Activated T-cell treated with anti-CD3 and anti-CD28 coated beads, Interleukin-2, amount 50 U/mL, for 24 hours (primary cell): ENCODE data around the gene NCKAP5.
"Not testable (repeated sequence)": the region's sequence is repeated elsewhere in the genome, so short reads cannot be mapped to it uniquely, and the experiment has no call there.

Experiments
- DNase-seq: peaks from one replicate; pipeline ENCODE4 v3.0.0-alpha.2; 2020
- H3K27ac Mint-ChIP-seq: 2 replicates; pipeline ENCODE4 v1.8.0; 2020; ENCODE audit warnings: mild to moderate bottlenecking, mixed read lengths
- H3K27me3 Mint-ChIP-seq: 2 replicates; pipeline ENCODE4 v1.8.0; 2020; ENCODE audit warnings: mixed read lengths
- H3K36me3 Mint-ChIP-seq: 2 replicates; pipeline ENCODE4 v1.8.0; 2020; ENCODE audit warnings: low read depth, mixed read lengths
- H3K4me1 Mint-ChIP-seq: 2 replicates; pipeline ENCODE4 v1.8.0; 2020; ENCODE audit warnings: low read depth, mixed read lengths
- H3K4me3 Mint-ChIP-seq: 2 replicates; pipeline ENCODE4 v1.8.0; 2020; ENCODE audit warnings: mild to moderate bottlenecking, moderate library complexity, mixed read lengths
- H3K9me3 Mint-ChIP-seq: 2 replicates; pipeline ENCODE4 v1.8.0; 2020; ENCODE audit warnings: mixed read lengths

NCKAP5 gene

DNA sequence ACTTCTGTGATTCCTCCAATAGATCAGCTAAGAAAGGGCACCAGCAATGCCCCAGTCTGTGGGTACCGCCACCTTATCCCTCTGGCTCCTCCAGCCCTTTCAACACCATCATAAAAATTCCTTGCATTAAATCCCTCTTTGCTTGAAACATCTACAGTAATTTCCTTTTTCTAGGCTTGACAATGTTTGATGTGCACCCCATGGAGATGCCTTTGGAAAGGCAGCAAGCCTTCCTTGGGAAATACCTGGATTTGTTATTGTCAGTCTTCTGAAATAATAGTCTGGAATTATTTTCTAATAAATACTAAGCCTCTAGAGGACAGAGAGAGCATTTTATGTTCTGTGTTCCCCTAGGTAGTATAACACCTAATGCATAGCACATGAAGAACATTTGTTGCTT lies 46.1 kb downstream of the NCKAP5 start:
- DNase-seq, result no peak
- H3K36me3 Mint-ChIP-seq, result no peaks in the 10 kb centered on the region
- no peak overlapping the region for H3K27ac Mint-ChIP-seq
- H3K4me3 Mint-ChIP-seq, result no peak overlapping the region
- no peaks in the 10 kb centered on the region for H3K4me1 Mint-ChIP-seq
- H3K27me3 Mint-ChIP-seq, result no peaks in the 10 kb centered on the region
- no peaks in the 10 kb centered on the region for H3K9me3 Mint-ChIP-seq

DNA sequence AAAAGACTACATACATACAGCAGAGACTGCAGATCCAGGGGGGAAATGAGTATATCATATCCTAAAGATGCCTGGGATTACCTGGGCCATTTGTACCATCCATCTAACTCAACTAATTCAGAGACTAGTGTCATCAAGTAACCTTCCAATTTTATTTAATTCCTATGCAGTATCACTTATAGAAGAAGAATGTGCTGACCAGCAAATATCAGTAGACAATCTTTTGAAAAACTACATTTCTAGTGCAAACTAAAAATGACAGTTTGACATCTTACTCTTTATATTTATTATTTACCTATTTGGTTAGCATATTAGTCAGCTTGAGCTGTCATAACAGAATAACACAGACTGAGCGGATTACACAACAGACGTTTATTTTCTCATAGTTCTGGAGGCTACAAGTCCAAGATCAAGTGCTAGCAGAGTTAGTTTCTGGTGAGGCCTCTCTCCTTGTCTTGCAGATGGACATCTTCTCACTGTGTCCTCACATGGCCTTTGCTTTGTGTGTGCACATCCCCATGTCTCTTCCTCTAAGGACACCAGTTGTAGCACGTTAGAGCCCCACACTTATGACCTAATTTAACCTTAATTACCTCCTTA lies 47.0 kb downstream of the NCKAP5 start:
- H3K4me1 Mint-ChIP-seq, result no peaks in the 10 kb centered on the region
- no peak overlapping the region for H3K4me3 Mint-ChIP-seq
- DNase-seq, result no peak
- no peaks in the 10 kb centered on the region for H3K27me3 Mint-ChIP-seq
- no peak overlapping the region for H3K27ac Mint-ChIP-seq
- no peaks in the 10 kb centered on the region for H3K9me3 Mint-ChIP-seq
- no peaks in the 10 kb centered on the region for H3K36me3 Mint-ChIP-seq

DNA sequence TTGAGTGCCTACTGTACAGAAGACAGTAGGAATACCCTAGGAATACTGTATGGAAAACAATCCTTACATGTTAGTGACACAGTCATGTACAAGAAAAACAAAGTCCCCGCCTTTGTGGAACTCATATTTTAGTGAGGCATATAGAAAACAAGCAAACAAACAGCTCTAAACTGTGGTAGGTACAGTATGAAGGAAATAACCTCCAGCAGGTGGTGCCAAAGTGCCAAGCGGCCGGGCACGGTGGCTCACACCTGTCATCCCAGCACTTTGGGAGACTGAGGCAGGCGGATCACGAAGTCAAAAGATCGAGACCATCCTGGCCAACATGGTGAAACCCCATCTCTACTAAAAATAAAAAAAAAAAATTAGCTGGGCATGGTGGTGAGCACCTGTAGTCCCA lies 48.6 kb downstream of the NCKAP5 start:
- not testable (repeated sequence) for H3K4me1 Mint-ChIP-seq, H3K27me3 Mint-ChIP-seq, H3K9me3 Mint-ChIP-seq, DNase-seq, H3K4me3 Mint-ChIP-seq, H3K36me3 Mint-ChIP-seq, H3K27ac Mint-ChIP-seq

DNA sequence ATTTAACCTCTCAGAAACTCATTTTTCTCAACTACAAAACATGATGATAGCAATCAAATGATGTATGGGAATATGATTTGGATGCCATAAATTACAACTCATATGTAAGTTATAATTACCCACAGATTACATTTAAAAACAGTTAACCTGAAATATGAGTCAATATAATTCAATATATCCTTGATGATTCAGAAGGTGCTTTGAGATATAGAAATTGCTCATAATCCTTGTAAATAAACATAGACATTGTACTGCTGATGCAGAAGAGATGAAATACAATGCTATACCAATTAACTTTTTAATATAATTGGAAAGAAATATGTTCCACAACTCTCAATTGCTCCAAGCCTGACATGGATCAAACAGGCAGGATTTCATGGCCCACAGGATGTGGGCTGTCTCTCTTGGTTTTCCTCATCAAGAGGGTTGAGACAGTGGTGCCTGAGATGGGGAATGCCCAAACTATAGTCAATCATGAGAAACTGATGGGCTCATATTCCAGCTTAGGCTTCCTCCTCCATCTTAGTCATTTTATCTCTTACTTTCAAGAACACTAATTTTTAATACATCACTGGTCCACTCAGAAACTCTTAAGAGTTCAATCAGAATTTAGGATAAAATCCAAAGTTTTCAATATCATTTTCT lies 49.4 kb downstream of the NCKAP5 start:
- no peaks in the 10 kb centered on the region for H3K9me3 Mint-ChIP-seq
- no peak overlapping the region for H3K4me3 Mint-ChIP-seq
- no peak overlapping the region for H3K27ac Mint-ChIP-seq
- no peaks in the 10 kb centered on the region for H3K4me1 Mint-ChIP-seq
- no peaks in the 10 kb centered on the region for H3K36me3 Mint-ChIP-seq
- no peak for DNase-seq
- no peaks in the 10 kb centered on the region for H3K27me3 Mint-ChIP-seq

DNA sequence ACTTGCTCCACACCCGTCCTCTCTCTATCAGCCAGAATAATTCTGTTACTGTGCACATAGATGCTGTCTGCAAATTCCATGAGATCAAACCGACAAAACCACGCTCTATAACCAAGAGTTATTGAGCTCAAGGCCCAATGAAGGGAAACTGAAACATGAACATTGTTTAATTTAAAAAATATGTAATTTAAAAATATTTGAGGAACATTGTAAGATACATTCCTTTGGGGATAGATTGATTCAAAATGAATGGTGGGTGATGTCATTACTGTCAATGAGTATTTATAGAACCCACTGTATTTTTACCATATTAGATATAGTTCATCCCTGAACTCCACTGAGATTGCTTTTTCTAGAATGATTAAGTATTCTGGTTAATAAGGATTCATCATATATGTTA lies 50.4 kb downstream of the NCKAP5 start:
- no peak overlapping the region for H3K4me3 Mint-ChIP-seq
- H3K9me3 Mint-ChIP-seq, result no peaks in the 10 kb centered on the region
- H3K27me3 Mint-ChIP-seq, result no peaks in the 10 kb centered on the region
- H3K27ac Mint-ChIP-seq, result no peak overlapping the region
- no peaks in the 10 kb centered on the region for H3K4me1 Mint-ChIP-seq
- no peaks in the 10 kb centered on the region for H3K36me3 Mint-ChIP-seq
- no peak for DNase-seq

DNA sequence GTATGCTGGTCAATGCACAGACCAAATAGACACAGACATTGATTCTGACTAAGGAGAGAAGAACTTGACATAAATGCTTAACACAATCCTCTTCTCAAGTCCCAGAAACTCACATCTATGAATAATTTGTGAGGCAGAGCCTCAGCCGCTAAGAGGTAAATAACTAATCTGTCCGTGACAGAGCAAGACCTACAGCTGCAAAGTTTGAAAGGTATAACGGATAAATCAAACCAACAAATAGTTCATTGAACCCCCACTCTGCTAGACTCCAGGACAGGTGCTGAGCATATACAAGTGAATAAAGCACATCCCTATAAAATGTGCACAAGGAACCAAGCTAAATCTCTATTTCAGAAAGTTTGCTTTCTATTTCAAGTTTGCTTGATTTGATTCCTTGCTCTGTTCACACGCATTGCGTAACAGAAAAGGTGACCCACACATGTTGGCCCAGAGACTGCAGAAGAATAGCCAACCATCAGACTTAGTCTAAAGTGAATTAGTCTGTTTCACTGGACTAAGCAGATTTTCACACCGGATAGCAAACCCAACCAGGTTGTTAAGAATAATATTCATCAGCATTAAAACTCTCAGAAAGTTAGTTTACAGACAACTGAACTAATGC lies 51.7 kb downstream of the NCKAP5 start:
- Mint-ChIP-seq H3K9me3 (no peaks in the 10 kb centered on the region), H3K36me3 (no peaks in the 10 kb centered on the region), H3K4me1 (no peaks in the 10 kb centered on the region), H3K27ac (no peak overlapping the region), H3K4me3 (no peak overlapping the region), H3K27me3 (no peaks in the 10 kb centered on the region)
- DNase-seq, result no peak

DNA sequence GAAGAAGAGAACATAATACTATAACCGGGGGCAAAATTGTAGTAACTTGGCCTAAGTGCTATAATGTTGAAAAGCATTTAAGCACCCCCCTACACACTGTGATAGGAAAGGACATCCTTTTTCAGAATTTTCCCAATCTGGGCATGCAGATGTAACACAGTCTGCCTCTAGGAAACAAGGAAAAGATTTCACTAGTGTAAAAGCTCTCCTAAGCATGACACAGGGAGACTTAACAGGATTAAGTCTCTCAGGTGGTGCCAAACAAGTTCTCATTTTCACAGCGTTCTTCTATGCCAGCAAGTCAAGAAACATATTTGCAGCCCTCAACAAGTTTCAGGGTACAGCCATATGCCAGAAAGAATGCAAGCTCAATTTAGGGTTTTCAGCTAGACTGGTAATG lies 53.0 kb downstream of the NCKAP5 start:
- no peaks in the 10 kb centered on the region for H3K4me1 Mint-ChIP-seq
- no peaks in the 10 kb centered on the region for H3K9me3 Mint-ChIP-seq
- no peaks in the 10 kb centered on the region for H3K36me3 Mint-ChIP-seq
- no peaks in the 10 kb centered on the region for H3K27me3 Mint-ChIP-seq
- H3K27ac Mint-ChIP-seq, result no peak overlapping the region
- no peak for DNase-seq
- no peak overlapping the region for H3K4me3 Mint-ChIP-seq

DNA sequence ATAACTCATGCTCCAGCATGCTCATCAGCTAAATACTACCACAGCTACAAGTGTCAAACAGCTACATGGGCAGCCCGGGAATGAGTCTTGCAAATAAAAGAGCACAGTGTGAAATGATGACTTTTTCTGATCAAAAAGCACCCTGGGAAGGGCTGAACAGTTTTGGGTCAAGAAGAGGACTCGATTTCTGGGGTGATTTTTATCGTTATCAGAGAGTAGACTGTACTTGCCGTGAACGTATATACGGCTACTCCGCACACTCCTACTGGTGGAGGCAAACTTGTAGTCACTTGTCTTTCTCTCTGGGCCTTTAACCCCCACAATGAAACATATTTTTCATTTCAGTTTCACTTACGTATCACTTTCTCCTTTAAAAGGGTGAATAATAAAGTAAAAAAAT lies 54.4 kb downstream of the NCKAP5 start:
- H3K4me3 Mint-ChIP-seq, result no peak overlapping the region
- no peaks in the 10 kb centered on the region for H3K27me3 Mint-ChIP-seq
- no peaks in the 10 kb centered on the region for H3K36me3 Mint-ChIP-seq
- no peak overlapping the region for H3K27ac Mint-ChIP-seq
- H3K9me3 Mint-ChIP-seq, result no peaks in the 10 kb centered on the region
- no peaks in the 10 kb centered on the region for H3K4me1 Mint-ChIP-seq
- no peak for DNase-seq

DNA sequence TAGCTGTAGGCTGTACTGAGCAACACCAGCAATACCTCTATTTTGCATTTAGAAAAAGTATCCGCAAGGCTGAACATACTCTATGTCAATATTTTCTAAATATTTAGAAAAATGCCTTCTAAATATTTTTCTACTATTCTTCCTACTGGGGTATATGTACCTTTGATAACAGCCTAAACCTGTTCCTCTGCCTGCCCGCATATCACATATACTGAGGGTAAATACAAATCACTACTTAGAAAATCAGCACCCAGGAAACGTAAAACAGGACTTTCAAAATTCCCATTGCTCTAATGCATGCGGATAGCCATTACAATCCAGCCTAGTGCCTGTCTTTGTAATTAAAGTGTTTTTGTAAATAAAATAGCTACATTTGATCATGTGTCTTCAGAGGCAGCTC lies 56.1 kb downstream of the NCKAP5 start:
- H3K27me3 Mint-ChIP-seq, result no peaks in the 10 kb centered on the region

DNA sequence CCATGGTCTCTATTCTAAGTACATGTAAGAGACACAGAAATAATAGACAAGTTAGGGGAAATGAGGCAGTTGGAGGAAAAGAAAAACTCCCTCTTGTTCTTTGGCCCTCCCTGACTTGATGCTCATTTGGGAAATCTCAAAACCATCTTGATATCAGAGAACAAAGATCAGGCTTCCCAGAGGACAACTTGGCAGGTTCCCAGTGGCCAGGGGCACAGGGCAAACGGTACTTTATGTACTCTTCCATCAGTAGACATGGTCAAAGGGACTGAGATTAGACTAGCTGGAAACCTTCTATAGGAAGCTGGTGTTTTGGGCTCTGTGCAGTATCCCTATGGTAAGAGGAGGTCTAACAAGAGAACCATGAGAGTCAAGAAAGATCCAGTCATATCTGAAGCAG lies 56.6 kb downstream of the NCKAP5 start:
- H3K9me3 Mint-ChIP-seq, result no peaks in the 10 kb centered on the region
- H3K27ac Mint-ChIP-seq, result no peak overlapping the region
- no peak overlapping the region for H3K4me3 Mint-ChIP-seq
- DNase-seq, result no peak
- H3K27me3 Mint-ChIP-seq, result no peaks in the 10 kb centered on the region
- H3K4me1 Mint-ChIP-seq, result no peaks in the 10 kb centered on the region
- H3K36me3 Mint-ChIP-seq, result no peaks in the 10 kb centered on the region

More for the DNA sequence above, 56.1 kb downstream of the NCKAP5 start:
- Mint-ChIP-seq H3K9me3 (no peaks in the 10 kb centered on the region), H3K4me1 (no peaks in the 10 kb centered on the region), H3K36me3 (no peaks in the 10 kb centered on the region), H3K4me3 (no peak overlapping the region), H3K27ac (no peak overlapping the region)
- no peak for DNase-seq

DNA sequence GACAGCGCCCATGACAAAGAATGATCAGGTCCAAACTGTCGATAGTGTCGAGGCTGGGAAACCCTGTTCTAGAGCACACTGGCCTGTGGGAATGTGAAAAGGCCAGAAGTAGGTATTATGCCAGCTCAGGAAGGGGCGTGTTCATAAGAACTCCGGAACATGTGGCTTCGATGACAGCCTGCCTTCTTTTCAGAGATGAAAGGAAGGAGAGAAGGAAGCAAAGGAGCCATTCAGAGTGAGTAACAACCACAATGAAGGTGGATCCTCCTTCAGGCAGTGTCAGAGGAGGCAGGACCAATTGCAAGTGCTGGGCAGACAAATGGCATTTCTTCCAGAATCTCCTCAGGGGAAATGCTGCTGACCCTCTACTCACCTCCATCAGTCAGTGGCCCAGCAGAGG lies 58.5 kb downstream of the NCKAP5 start:
- DNase-seq, result no peak
- H3K9me3 Mint-ChIP-seq, result no peaks in the 10 kb centered on the region
- no peaks in the 10 kb centered on the region for H3K4me1 Mint-ChIP-seq
- H3K27ac Mint-ChIP-seq, result no peak overlapping the region
- no peaks in the 10 kb centered on the region for H3K27me3 Mint-ChIP-seq
- H3K36me3 Mint-ChIP-seq, result no peaks in the 10 kb centered on the region
- no peak overlapping the region for H3K4me3 Mint-ChIP-seq

DNA sequence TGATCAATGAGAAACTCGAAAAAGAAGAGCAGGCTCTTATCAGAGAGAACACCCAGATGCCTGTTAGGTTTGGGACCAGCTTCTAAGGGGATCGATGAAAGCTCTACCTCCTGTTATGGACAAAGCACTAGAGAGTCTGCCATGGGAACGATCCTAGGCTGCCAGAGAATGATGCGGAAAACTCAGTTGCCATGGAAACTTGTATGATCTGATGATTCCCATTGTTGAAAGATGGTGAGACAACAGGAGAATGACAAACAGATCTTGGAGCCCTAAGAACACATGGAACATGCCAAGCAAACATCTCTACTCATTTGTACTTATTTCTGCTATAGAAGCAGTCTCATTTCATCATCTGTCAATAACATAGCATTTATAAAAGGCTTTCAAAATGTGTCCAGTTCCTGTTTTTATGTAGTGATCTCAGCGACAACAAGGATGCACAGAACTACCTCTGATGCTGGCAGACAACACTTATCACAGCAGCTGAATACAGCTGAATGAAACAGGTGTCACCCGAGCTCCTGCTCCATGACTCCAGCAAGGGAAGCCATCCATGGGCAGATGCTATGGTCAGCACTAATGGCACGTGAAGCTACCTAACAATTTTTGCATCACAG lies 59.6 kb downstream of the NCKAP5 start:
- DNase-seq, result no peak
- Mint-ChIP-seq H3K27me3 (no peaks in the 10 kb centered on the region), H3K4me1 (no peaks in the 10 kb centered on the region)

DNA sequence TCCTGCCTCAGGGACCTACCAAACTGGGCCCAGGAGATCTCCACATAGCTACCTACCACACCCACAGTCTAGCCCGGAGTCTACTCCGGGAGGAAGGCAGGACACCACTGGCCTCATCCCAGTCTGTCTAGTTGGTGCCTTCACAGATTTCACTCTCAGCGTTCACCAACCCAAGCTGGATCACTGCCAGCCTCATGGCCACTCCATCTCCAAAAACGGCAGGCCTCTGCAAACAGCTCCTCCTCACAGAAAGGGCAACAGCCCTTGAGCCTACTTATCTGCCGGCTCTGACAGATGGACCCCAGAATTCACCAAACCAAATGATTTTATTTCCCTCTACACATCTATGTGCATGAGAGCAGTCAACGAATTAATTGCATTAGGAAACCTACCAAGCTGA lies 61.3 kb downstream of the NCKAP5 start:
- no peak overlapping the region for H3K4me3 Mint-ChIP-seq
- H3K36me3 Mint-ChIP-seq, result no peaks in the 10 kb centered on the region
- H3K27me3 Mint-ChIP-seq, result no peaks in the 10 kb centered on the region
- no peak overlapping the region for H3K27ac Mint-ChIP-seq
- DNase-seq, result no peak
- no peaks in the 10 kb centered on the region for H3K9me3 Mint-ChIP-seq
- H3K4me1 Mint-ChIP-seq, result no peaks in the 10 kb centered on the region

More for the DNA sequence above, 59.6 kb downstream of the NCKAP5 start:
- H3K27ac Mint-ChIP-seq, result no peak overlapping the region
- H3K9me3 Mint-ChIP-seq, result no peaks in the 10 kb centered on the region
- no peak overlapping the region for H3K4me3 Mint-ChIP-seq
- no peaks in the 10 kb centered on the region for H3K36me3 Mint-ChIP-seq

DNA sequence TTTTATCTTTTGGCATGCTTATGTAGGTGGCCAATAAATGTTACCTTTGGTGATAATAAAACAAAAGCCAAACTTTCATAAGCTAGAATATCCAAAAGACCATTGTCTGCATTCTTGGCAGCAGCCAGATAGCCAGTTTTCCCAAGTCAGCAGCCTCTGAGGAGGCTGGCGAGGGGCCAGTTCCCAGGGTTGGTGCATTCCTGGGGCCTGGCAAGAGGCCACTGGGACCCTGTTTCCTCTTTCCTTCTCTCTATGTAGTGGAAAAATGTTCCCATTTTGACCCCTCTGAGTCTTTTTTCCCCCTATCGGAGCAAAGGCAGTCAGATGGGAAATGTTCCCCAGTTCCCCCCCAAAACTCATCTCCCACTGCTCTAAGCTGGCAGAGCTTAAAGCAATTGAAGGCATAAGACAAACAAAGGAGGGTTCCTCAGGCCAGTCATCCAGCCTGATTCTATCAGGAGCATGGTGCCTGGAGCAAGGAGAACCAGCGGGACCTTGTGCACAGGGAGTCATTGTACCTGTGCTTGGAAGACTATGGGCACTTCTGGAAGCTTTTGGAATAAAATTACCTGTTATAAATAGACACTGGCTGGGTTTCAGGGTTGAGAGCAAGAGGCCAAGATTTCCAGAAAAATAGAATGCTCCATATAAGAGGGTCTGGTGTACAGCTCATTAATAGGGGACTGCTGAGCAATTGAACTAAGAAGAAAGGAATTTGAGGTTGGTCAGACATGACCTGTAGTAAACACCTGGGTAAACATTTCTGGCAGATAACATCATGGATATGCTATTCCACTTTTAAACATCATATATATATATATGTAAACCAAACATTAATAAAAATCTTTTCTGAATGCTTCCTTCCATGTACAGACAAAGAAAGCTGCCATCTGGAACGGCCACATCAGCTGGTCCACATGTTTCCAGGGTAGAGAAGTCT lies 63.4 kb downstream of the NCKAP5 start:
- Mint-ChIP-seq H3K4me1 (no peaks in the 10 kb centered on the region), H3K27me3 (no peaks in the 10 kb centered on the region), H3K4me3 (no peak overlapping the region), H3K36me3 (no peaks in the 10 kb centered on the region), H3K27ac (no peak overlapping the region), H3K9me3 (no peaks in the 10 kb centered on the region)
- no peak for DNase-seq
